ENCODE data around the gene BOC.

DNA sequence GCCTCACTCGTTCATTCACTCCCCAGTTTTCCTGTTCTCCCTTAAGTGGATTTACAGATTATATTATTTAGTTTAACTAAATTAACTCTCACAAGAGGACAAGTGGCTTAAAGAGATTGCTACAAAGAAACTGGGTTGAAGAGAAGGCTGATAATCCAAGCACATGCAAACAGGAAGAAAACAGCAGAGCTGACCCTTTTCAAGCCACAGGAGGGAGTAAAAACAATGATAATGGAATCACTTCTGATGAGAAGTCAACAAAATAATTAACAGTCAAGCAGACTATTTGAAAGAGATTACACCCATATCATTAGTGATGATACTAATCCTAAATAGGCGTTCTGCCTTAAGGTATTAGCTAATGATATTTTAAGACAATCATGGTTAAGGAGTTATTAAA is 31.7 kb downstream of the BOC start:
- TF ChIP-seq, protein P1, sequence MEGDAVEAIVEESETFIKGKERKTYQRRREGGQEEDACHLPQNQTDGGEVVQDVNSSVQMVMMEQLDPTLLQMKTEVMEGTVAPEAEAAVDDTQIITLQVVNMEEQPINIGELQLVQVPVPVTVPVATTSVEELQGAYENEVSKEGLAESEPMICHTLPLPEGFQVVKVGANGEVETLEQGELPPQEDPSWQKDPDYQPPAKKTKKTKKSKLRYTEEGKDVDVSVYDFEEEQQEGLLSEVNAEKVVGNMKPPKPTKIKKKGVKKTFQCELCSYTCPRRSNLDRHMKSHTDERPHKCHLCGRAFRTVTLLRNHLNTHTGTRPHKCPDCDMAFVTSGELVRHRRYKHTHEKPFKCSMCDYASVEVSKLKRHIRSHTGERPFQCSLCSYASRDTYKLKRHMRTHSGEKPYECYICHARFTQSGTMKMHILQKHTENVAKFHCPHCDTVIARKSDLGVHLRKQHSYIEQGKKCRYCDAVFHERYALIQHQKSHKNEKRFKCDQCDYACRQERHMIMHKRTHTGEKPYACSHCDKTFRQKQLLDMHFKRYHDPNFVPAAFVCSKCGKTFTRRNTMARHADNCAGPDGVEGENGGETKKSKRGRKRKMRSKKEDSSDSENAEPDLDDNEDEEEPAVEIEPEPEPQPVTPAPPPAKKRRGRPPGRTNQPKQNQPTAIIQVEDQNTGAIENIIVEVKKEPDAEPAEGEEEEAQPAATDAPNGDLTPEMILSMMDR (IDR thresholded peaks at IDR 0.05; ENCODE audit: extremely low read depth in 1 of 2, insufficient read depth in 1 of 2, low read depth in 1 of 2, low read length in 2 of 2), result no peak
- TF ChIP-seq POLR2A (IDR thresholded peaks at IDR 0.05; ENCODE audit: low read depth, low read length) (no peak), MYC (IDR thresholded peaks at IDR 0.05; ENCODE audit: low read depth, low read length) (no peak), GATA2 (IDR thresholded peaks at IDR 0.05; ENCODE audit: insufficient read depth, insufficient read length, low read depth, low read length) (no peak), EZH2 (IDR thresholded peaks at IDR 0.05; ENCODE audit: borderline replicate concordance, low read depth, low read length, severe bottlenecking) (no peak), POLR2AphosphoS5 (IDR thresholded peaks at IDR 0.05; ENCODE audit: insufficient read depth, low read depth, low read length) (no peak), JUN (IDR thresholded peaks at IDR 0.05; ENCODE audit: borderline replicate concordance, insufficient read depth, insufficient read length, low read depth) (no peak), FOS (IDR thresholded peaks at IDR 0.05; ENCODE audit: borderline replicate concordance, insufficient read depth, low read length) (no peak)
- TF ChIP-seq, protein P2, sequence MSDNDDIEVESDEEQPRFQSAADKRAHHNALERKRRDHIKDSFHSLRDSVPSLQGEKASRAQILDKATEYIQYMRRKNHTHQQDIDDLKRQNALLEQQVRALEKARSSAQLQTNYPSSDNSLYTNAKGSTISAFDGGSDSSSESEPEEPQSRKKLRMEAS (IDR thresholded peaks at IDR 0.05; ENCODE audit: insufficient read depth, insufficient read length), result no peak

Measured in endothelial cell of umbilical vein (primary cell).